GM21447 (cell line): ENCODE data around the gene JAK1.

Experiments
- ATAC-seq: cut with Tn5 transposase; IDR thresholded peaks from one replicate; pipeline ENCODE4 v1.9.1; 2021; ENCODE audit not compliant: unreplicated experiment

JAK1 gene

DNA sequence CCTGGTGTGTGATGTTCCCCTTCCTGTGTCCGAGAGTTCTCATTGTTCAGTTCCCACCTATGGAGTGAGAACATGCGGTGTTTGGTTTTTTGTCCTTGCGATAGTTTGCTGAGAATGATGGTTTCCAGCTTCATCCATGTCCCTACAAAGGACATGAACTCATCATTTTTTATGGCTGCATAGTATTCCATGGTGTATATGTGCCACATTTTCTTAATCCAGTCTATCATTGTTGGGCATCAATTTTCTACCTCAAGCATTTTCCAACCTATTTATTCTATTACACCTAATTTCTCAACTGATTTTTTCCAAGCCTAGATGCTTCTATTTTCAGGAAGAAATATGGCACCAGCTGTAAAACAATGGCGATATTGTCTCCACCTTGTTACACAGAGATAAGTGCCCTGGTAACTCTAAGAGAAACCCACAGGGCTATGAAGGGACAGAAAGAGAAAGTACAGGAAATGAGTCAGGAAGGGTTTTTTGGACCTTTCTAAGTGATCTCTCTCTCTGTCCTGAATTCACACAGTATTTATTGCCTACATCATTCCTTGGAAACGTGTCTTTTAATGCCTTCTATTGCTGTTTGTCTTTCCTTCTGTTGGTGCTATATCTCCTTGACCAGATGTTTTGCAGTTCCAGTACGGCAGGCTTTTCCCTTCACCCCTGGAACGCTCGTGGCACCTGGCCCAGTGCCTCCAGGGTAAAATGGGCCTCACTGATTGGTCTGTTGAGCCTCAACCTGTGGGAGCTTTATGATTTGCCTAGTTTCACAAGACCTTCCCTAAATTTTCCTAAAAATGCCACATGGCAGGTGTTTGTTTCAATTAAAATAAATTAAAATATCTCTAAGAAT lies 14.6 kb upstream of the JAK1 start:
- ATAC-seq, result no peak

DNA sequence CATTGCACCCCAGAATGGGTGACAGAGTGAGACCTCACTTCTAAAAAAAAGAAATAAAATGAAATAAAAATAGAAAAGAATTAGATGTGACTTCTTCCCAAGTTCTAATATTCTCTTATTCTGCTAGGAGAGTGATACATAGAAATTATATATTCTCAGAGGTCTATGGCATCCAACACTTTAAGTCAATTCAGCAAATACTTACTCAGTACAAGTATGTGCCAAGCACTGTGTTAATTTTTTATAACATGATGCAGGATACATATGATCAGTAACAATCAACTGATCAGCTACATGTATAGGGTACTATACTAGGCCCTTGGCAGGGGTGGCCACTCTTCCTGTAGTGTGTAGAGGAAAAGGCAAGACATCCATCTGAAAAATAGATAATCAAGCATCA lies 13.0 kb upstream of the JAK1 start:
- ATAC-seq, result no peak

DNA sequence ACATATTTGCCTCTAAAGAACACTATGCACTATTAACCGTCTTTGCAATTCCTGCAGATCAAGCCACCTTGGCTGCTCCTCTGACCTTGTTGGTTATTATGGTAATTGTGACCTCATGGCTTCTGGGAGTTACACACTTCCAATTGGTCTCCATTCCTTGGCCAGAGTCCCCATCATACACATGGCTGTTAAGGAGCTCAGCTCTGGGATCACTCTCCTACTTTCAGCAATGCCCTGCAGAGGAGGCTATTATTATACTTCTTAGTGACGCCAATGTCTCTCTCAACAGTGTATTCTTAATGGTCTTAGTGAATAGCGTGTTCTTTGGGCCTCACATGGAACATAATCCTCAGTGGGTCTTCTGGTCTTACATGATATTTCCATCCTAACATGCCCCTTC lies 10.0 kb upstream of the JAK1 start:
- no peak for ATAC-seq

DNA sequence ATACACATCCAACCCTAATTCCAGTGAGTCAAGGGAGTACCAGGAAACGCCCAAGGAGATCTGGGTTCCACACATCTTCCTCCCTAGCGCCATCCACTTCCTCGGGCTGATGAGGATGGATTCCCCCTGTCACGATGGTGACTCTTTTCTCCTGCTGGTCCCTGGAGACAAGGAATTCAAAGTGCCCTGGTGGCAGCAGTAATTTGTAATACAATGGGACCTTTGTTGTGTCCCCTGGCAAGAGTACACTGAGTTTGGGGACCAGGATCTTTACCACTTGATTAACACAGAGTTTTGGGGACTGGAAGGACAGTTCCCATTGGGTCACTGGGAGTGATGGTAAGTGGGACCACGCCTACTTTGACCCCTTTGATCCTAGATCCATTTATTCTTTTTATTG lies 9.4 kb upstream of the JAK1 start:
- ATAC-seq, result no peak

DNA sequence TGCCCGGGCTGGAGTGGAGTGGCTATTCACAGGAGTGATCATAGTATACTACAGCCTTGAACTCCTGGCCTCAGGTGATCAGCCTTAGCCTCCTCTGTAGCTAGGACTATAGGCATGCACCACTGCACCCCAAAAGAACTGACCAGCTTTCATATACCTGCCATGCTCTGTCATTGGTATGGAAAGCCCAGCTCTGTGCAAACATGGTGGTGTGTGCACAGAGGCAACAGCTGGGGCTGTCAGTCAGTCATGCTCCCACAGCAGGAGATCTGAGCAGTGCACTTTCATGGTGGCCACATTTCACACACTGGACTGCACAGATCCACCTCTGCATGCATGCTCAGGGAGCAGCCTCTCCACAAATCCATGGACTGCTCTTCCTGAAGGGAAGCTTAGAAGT lies 8.8 kb upstream of the JAK1 start:
- ATAC-seq, result no peak

DNA sequence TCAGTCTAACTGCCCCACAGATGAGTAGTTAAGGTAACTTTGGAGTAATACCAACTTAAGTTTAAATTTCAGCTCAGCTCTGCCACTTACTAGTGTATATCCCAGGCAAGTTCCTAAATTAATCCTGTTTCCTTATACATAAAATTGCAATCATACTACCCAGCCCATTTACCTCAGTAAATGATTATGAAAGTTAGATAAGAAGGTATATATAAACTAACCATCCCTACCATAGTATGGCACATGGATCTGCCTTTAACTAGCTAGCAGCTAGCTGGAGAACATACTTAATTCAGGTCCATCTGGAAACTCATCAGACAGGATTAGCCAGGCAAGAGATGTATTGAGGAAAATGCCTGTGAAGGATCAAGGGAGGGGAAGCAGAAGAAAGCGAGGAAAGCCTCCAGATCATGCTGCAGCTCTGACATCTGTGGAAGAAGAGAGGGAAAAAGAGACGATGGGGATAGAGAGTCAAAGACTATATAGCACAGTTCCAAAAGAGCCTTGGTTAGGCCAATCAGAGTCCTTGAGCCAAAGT lies 8.0 kb upstream of the JAK1 start:
- no peak for ATAC-seq

DNA sequence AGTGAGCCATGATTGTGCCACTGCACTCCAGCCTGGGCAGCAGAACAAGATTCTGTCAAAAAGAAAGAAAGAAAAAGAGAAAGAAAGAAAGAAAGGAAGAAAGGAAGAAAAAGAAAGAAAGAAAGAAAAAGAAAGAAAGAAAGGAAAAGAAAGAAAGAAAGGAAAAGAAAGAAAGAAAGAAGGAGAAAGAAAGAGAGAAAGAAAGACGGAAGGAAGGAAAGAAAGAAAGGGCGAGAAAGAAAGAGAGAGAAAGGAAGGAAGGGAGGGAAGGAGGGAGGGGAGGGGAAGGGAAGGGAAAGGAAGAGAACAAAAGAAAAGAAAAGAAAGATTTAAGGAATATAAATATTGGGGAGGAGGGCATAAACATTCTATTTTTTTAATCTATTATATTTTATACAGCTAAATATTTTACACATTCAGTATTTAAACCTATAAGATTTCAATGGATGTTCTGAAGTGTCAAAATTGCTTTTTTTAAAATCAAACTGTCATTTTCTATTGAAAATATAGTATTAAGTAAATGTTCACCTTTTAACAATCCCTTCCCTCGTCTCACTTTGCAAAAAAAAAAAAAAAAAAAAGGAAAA lies 6.8 kb upstream of the JAK1 start:
- ATAC-seq, result no peak

DNA sequence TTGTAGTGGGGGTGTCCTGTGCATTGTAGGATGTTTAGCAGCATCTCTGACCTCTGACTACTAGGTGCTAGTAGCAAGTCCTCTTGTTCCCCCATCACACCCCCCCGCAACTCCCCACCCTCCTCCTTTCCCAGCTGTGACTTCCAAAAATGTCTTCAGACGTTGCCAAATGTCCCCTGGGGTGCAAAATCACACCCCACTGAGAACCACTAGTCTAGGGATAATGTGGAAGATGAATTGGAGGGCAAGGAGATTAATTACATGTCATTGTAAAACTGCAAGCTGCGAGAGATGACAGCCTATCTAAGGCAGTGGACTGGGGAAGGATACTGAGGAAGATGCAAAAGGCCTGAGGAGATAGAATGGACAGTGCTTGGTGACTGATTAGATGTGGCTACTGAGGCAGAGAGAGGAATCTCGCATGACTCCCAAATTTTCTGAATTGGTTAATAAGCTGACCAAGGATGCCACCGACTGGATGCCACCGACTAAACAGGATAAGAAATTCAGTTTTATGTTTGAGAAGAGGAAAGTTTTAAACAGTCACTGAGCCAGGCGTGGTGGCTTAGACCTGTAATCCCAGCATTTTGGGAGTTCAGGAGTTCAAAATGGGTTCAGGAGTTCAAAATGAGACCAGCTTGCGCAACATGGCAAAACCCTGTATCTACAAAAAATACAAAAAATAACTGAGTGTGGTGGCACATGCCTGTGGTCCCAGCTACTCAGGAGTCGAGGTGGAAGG lies 3.1 kb upstream of the JAK1 start:
- no peak for ATAC-seq

DNA sequence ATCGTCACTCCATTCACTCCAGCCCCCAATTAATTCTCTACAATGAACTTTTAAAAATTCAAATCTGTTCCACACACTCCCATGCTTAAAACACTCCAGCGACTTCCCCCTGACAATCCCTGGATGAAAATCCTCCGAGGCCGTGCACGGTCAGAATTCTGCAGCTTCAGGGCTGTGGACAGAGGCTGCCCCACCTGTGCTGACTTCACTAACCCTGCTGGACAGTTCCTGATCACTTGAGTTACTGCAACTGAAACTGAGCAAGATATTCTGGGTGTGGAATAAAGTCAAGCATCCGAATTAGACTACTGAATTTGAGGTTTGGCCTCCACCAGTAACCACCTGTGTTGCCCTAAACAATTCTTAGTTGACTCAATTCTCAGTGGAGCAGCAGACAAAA lies 1.0 kb upstream of the JAK1 start:
- no peak for ATAC-seq

DNA sequence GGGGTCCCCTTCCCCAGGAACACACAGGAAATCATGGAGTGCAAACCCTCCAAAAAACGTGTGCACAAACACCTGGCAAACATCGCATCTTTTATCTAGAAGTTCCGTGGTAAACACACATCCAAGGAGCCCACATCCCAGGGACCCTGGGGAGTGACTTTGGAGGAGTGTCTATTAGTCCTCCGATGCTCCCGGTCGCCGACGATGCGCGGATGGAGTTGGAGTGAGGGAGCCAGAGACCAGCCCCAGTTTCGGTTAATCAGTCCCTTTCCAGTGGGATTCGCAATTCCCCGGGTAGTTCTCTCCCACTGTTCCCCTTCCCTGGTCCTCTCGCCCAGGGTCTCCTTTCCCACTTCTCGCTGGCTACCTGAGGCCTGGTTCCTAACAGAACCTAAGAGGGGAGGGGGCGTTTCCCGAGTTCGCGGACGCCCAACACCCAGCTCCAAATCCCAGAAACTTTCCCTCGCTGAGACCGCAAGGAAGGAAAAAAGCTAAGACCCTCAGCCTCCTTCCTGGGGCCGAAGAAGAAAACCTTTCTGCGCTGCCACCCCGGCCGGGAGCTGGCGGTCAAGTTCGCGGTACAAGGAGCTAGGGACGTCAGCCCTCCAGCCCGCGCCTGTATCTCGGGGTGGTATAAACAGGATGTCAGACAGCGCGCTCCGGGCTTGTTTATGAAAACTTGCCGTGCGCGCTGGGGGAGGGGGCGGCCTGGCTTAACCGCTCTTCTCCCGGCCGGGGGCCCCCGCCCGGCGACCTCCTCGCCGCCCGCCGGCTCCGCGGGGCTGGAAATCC lies 787 bp downstream of the JAK1 start:
- peak; percentile 44 for ATAC-seq

DNA sequence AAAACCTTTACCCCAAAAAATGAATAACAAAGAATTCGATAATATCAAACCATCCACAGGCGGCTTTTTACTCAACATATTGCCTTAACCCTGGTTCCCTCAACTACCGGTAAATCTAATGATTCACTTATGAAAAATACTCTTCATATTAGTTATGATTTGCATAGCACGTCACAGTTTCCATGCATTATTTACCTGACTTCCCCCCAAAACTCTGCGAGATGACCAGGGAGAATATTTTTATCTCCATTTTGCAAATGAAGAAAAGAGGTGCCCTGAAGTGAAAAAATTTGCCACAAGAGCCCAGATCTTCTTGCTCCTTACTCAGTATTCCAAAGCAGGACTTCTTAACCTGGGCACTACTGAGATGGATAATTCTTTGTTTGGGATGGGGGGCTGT lies 2.9 kb downstream of the JAK1 start:
- no peak for ATAC-seq

DNA sequence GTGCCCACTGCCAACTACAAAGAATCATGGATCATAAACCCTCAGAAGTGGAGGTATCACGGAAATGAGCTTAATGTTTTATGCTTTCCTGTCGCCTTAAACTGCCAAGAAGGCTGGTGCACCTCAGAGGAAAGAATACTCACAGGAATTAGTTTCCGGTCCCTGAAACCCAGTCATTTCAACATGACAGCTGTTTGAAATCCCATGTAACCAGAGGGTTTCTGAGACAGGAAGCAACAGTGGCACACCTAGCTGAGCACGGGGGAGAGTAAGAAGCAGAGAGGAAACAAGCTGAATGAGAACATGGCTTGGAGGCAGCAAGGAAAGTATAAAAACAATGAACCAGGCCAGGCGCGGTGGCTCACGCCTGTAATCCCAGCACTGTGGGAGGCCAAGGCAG lies 3.9 kb downstream of the JAK1 start:
- ATAC-seq, result peak; percentile 20

DNA sequence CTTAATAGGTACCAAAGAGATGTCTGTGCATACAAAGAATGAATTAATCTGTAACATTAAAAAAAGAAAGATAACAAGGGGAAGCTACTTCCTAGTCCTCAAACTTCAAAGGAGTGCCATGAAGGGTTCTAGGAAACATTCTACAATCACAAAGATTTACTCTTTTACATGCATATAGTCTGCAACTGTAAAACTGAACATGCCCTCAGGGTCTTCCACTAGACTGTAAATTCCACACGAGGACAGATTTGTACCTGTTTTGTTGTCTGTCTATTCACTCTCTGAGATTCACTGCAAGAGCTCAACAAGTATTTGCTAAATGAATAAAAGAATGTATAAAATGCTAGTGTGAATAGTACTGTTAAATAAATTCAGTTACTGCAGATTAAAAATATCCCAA lies 4.4 kb downstream of the JAK1 start:
- ATAC-seq, result no peak

DNA sequence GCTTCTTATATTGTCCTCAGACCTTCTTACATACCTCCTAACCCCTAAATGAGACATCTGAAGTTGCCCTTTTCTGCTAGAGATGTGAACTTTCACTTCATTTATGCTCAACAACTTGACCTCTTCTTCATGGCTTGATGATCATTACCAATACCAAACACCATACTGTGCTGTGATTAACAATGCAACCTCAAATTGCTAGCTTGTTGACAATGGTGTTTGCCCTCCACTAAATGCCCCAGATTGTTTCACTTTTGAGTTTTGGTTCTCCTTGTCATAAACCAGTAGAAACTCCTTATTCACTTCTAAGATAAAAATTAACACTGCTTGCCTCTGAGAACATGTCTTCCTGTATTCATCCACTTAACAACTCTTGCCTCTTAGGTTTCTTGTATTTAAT lies 5.6 kb downstream of the JAK1 start:
- peak; percentile 56 for ATAC-seq

DNA sequence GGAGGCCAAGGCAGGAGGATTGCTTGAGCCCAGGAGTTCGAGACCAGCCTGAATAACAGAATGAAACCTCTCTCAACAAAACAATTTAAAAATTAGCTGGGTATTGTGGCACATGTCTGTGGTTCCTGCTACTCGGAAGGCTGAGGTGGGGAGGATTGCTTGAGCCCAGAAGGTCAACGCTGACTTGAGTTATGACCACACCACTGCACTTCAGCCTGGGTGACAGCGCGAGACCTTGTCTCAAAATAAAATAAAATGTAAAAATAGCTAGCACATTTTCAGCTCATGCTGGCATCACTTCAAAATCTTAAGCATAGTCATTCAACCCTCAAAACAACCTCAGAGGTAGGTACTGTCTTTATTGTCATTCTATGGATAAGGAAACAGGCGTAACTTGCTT lies 6.4 kb downstream of the JAK1 start:
- ATAC-seq, result no peak

DNA sequence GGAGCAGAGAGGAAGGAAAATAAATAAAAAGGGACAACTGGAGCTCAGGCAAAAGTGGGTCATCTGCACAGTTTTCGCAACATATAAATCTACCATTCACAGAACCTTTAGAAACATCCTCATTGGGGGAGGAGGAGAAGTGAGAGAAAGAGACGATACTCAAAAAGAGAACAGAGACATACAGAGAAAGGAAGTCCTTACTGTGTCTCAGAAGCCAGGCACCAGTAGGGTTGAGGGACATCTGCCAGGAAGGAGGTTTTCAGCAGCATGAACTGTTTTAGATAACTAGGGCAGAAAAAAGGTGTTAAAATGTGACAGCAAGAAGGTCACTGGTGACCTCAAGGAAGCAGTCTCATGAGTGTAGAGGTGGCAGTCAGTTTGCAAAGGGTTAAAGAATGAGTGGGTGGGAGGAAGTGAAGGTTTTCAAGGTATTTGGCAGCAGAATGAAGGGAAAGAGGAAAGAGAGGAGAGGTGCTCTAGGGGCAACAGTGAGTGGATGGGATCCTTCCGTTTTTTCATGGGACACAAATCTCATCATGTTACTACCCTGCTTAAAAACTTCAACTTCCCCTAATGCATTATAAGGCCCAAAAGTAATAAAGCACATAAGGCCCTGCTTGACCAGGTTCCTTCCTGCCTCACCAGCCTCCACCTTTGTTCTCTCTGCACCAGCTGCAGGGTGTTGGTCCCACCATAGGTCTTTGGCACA lies 9.5 kb downstream of the JAK1 start:
- peak; percentile 86 for ATAC-seq

DNA sequence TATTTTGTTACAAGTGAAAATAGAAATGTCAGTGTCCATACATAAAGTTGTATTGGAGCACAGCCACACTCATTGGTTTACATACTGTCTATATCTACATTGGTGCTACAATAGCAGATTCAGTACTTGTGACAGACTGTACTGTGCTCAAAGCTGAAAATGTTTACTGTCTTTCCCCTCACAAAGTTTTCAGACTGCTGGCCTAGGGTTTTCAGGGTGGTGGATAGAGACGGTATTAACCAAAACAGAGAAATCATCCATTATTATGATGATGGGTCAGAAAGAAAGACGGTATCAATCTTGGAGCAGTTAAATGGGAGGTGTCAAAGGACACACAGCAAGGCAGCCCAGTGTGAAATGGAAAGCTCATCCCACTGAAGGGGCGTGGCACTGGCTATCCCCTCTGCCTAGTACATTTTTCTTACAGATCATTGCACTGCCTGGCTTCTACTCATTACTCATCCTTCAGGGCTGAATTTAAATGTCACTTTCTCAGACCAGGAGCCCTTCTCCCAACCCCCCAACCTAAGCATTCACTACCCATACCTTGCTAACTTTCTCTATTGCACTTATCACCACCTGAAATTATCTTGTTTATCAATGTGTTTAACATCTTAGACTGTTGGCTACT lies 10.2 kb downstream of the JAK1 start:
- ATAC-seq, result no peak

DNA sequence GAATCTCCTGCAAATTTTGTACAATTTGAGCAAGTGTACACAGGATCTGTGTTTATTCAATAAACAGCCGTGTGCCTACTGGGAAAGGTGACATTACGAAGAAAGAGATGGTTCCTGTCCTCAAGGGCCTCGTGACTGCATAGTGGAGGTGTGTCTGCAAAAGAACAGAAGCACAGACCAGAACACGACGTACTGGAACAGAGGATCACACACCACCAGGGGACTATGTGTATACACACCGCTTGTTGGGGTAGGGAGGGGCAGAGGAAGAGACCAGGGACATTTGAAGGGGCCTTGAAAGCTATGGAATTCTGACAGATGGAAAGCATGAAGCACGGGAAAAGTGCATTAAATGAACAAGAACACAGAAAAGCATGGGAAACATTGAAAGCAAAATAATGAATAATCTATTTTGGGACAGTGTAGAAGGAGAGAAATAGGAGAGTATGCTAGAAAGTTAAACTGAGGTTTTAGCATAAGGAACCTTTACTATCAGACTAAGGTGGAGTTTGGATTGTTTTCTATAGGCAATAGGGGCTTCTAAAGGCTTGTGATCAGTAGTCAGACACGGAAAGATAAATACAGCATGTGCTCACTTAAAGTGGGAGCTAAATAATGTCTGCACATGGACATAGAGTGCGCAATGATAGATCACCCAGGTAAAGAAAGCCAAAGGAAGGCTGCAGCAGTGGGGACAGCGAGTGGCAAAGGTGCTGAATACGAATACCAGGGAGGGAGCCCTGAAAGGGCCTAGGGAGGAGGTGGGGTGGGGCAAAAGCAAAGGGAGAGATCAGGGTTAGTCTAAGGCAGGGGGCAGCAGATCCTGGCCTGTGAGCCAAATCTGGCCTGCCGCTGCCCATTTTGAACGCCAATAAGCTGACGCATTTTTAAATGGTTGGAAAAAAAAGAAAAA lies 11.0 kb downstream of the JAK1 start:
- no peak for ATAC-seq

DNA sequence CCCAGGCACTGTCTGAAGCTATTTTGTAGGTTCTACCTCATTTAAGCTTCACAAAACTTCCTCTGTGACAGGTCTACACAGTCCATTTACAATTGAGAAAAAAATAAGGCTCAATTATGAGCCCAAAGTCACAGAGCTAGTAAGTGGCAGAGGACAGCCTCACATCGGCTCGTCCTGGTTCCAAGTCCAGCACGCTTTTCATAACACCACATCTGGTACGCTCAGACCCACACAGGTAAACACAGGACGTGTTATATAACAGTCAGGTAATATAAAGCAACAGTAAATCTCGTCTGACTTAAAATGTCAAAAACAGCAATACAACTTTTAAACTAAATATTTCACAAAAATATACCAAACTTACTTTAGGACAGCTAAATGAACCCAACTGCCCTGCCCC lies 13.1 kb downstream of the JAK1 start:
- no peak for ATAC-seq
